Measurements from ENCODE around the gene PDXP.

- TF ChIP-seq CTCF (IDR thresholded peaks at IDR 0.05; ENCODE audit: low read depth, low read length, missing input control) (no peak), NR2F2 (IDR thresholded peaks at IDR 0.05) (no peak), TAF1 (conservative IDR thresholded peaks at IDR 0.05) (no peak), HNF4A (conservative IDR thresholded peaks at IDR 0.05) (no peak), EGR1 (IDR thresholded peaks at IDR 0.05; ENCODE audit: low read depth in 2 of 2) (no peak), RXRA (IDR thresholded peaks at IDR 0.05) (no peak), GABPA (IDR thresholded peaks at IDR 0.05 in 1 of 2, conservative IDR thresholded peaks at IDR 0.05 in 1 of 2) (no peak), SP1 (IDR thresholded peaks at IDR 0.05) (no peak)
- TF ChIP-seq, protein P1, sequence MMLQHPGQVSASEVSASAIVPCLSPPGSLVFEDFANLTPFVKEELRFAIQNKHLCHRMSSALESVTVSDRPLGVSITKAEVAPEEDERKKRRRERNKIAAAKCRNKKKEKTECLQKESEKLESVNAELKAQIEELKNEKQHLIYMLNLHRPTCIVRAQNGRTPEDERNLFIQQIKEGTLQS (IDR thresholded peaks at IDR 0.05): no peak
These were observed 46.7 kb downstream of the PDXP start for GRCh38 chr22:37705205-37705604.

All from liver (tissue), 3 donors.